ENCODE results near the gene GSE1. TPM values are rescaled to one million over a fixed set of nuclear protein-coding genes. Genes with fewer than 3 reads are reported as not detected.

Gene GSE1
- total RNA-seq, 1 donor from 2014 or later = 56.4 TPM

DNA sequence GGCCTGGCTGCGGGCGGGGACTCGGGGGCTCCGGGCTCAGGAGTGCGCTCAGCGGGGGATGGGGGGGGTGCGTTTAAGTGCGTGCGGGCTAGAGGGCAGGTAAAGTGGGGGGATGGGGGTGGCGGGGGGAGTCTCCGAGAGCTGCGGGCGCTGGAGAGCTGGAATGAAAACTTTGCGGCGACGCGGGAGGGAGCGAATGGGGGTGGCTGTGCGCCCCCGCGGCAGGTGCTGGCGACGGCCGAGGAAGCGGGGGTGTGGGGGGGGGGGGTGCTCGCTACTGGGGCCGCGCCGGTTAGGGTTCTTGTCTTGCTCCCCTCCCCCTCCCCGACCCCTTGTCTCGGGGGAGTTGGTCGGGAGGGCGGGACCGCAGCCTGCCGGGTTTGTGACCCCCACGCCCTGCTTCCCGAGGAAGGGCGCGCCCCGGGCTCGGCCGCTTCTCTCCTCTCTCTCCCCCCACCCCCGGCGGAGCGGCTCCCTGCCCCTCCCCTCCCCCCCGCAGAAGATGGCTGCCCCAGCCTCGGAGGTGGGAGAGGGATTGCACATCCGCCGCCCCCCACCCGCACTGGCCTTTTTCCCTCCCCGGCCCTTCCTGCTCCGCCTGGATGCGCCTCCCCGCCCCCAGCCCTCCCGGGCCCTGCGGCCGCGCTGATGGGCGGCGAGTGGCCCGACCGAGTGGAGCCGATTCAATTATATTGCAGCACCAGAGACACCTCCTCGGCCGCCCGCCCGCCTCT is 649 bp downstream of the GSE1 start:
- DNase-seq (ENCODE audit: low spot score) = no peak
- intact Hi-C loops (cut with DNase I) = loop anchor here (2.0 to 5.0 kb wide), 3 partner anchors 15 to 291 kb away; no protein-coding TSS in a partner anchor

DNA sequence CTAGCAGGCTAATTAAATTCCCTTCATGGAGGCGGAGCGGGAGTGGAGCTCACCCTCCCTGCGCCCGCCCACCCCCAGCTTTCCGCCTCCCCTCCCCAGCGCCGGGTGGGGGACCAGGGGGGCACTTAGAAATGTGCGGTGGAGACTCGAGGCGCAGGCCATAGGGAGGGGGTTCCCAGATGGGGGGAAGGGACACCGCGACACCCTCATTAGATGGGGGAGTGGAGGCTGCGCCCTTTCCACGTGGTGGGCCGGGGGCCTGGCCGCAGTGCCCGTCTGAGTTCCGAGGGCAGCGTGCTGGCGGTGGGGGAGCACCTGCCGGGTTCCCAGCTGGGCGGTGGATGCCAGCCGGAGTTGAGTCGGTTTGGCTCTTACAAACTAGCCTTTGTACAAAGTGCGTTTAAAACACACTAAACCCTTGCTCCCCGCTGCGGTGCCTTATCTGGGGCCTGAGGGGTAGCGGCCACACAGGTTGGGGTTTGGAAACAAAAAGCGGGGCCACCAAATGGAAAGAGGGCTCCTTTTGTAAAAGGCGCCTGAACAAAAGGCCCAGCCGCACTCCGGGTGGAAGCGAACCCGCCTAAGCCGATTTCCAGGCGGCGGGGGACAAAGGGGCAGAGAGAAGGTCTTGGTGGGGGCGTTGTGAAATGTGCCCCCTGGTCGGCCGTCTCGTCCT is 1.4 kb downstream of the GSE1 start:
- intact Hi-C loops (cut with DNase I) = loop anchor here (5.0 kb wide), 2 partner anchors 152 to 292 kb away; no protein-coding TSS in a partner anchor

DNA sequence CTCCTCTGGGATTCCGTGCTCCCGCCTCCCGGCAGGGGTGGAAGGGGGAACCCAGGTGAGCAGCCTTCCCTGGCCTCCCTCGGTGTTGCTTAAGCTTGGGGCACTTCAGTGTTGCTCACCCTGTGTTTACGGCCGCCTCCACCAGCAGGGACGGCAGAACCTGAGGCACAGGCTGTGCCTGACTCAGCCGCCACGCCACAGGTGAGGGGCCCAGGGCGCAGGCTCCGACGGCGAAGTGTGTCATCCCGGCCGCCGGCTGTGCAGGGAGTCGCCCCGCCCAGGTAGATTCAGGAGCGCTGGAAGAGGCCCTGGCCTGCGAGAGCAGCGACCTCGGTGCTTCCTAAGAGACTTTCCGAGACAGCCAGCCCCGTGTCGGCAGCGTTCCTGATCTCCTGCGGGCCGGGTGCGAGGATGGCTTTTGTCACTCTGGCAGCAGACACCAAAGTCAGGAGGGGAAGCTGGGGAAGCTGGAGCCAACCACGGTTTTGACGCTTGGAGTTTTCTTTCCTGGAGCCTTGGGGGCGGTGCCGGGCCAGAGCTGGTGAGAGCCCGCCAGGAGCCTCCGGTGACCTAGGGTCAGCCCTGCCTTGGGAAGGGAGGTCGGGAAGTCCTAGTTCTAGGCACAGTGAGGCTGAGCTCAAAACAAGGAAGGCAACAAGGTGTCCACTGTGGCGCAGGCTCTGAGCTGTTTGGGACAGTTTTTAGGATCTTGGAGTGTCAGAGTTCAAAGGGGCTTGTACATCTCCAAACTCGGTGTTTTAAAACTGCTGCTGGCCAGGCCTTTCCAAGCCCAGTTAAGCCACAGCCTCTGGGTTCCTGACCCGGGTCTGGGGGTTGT is 2.1 kb downstream of the GSE1 start:
- intact Hi-C loops (cut with DNase I) = no loop called here
- DNase-seq (ENCODE audit: low spot score) = no peak

More for the DNA sequence above, 1.4 kb downstream of the GSE1 start:
- DNase-seq (ENCODE audit: low spot score) = no peak

DNA sequence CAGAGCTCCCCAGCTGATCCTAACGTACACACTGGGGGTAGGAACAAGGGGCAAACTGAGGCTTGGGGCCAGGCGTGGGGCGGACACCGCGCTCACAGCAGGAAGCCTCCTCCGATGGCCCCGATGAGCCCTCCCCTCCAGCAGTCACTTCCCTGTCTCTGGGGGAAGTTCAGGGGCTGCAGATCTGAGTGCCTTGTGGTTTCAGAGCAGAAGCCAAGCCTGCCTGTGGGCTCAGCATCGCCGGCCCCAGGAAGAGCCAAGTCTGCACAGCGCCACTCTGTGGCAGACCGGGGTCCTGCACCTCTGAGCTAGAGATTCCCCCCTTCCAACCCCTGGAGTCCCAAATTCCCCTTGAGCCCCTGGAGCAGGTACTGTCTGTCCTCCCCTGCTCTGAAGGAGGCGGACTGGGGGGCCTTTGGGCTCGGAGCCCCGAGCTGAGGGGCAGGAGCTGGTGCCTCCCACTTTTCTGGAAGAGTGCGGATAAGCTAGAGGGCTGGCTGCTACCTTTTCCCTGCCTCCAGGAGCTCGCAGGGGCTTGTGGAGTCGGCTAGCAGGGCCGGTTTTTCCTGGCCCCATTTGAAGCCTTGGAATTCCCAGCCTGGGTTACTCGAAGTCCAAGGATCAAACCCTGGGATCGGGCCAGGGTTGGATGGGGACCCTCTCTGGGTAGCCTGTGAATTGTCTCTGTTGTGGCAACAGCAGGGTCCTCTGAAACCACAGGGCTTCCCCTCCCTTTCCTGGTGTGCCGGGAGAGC is 2.9 kb downstream of the GSE1 start:
- intact Hi-C loops (cut with DNase I) = no loop called here
- DNase-seq (ENCODE audit: low spot score) = peak; percentile 90

DNA sequence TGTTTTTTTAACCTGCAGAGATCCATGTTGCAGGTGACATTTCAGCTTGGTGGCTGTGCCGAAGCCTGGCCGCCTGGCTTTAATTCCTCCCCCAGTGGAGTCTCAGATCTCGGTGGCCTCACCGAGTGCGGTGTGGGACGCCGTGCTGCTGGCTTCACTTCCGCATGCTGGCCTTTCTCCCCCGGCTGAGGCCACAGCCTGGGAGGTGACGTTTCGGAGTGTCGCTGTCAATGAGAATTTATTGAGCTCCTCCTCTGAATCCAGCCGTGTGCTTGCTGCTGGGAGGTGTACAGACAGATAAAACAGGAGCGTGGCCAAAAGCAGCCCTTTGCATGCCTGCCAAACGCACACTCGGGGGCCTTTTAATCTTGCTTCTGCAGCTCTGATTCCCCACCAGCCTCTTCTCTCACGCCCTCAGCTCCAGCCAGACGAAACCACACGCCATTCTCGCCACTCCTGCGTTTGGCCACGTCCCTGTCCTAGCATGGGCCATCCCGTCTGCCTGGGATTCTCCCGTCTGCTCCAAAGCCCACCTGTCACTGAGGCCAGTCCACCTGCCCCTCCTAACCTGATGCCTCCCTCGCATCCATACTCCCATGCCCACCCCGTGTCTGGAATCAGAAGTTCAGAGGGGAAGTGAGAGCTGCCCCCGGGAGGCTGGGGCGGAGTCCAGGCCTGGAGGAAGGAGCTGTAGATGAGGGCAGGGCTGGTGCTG is 3.6 kb downstream of the GSE1 start:
- DNase-seq (ENCODE audit: low spot score) = no peak
- intact Hi-C loops (cut with DNase I) = no loop called here

DNA sequence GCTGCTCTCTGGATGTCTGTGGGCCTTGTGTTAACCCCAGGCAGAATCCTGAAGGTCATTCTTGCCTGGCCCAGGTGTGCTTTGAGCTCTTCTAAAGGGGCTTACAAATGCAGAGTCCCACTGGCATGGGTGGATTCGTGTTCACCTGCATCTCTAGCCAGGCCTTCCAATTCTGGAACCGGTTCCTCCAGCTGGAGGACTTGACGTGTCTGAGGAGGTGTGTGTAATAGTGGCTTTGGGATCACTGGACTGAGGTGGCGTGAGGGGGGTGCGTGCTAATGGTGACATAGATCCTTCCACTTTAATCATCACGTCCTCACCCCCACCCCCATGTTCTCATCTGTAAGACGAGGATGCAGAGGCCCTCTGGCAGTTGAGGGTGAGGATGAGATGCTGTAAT is 4.8 kb downstream of the GSE1 start:
- intact Hi-C loops (cut with DNase I) = no loop called here
- no peak for DNase-seq (ENCODE audit: low spot score)

DNA sequence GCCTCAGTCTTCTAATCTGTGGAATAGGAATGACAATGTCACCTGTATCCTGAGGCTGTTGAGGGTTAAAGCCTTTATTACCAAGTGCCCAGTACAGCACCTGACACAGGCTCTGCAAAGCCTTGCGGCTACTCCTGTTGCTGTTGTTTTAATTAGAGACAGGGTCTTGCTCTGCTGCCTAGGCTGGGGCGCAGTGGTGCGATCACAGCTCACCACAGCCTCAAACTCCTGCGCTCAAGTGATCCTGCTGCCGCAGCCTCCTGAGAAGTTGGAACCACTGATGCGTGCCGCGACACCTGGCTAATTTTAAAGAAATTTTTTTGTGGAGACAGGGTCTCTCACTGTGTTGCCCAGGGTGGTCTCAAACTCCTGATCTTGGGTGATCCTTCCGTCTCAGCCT is 5.4 kb downstream of the GSE1 start:
- DNase-seq (ENCODE audit: low spot score) = no peak
- intact Hi-C loops (cut with DNase I) = no loop called here

DNA sequence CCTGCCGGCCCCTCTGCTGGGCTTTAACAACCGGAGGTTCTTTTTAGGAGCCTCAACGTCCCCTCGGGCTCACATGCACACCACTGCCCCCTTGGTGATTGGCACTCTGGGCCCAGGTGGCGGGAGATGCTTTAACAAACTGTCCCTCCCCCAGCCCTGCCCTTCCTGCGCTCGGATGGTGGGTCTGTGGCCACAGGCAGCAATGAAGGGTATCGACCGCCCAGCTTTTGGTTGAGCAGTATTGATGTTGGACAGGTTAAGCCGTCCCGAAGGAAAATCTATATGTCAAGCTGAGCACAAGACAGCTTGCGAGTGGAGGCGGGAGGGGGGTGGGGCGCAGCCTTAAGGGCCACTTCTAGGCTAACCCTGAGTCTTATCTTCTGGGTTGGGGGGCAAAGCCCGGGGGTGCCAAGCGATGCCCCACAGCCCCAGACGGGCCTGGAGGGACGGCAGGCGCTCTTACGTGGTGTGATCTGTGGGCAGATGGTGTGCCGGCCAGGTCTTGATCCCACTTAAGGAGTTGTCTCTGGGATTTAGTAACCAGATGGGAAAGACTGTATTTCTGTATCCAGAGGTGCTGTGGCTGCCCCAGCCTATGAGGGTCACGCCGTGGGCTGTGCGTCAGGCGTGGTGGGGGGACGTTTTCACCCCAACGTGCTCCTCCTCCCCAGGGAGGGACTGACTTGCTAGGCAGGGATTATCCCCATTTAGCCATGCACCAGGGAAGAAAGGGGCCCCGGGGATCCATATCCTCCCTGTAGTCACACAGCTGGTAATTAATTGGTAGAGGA is 6.2 kb downstream of the GSE1 start:
- intact Hi-C loops (cut with DNase I) = no loop called here
- no peak for DNase-seq (ENCODE audit: low spot score)

DNA sequence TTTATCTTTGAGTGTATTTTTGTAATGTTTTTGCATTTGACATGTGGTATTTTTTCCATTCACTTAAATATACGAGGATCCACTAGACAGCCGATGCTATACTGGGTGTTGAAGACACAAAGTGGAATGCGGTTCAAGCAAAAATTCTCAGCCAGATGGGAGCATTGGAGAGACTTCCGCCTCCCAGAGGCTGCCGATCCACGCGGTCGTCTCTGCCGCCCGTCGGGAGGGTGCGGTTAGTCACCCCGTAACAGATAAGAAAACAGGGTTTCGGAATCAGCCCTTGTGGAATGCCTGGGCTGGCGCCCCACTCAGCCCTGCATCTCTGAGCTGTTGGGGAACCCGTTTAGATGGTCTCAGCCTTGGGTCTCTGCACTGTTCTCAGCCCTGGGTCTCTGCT is 7.3 kb downstream of the GSE1 start:
- intact Hi-C loops (cut with DNase I) = no loop called here
- DNase-seq (ENCODE audit: low spot score) = no peak

DNA sequence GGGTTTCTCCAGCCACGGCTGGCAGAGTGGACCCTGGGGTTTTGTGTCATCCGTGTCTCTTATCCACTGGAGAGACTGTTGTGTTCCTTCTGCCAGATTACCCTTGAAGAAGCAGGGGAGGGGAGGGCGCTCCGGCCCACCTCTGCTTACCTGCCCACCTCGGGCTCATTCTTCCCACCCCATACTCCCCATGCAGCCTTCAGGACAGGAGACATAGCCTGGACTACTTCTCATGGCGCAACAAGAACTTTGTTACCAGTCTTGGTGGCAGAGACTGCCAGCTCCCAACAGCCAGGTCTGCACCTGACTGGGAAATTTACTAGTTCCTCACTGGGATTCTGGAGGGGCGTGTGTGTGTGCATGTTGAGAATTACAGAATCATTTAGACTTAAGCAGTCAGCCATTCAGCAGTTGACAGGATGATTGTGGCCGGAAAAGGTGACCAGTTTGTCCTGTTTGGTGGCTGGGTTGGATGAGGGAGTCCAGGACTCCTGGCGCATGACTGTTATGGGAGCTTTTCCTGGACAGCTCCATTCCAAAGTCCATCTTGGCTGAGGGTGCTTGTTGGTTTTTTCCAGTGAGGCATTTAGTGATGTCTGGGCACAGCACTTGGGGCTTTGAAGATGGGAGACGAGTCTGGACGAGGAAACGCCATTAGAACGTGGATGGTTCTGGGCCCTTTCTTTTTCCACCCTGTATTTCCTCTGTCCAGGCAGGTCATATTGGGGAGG is 8.7 kb downstream of the GSE1 start:
- DNase-seq (ENCODE audit: low spot score) = no peak
- intact Hi-C loops (cut with DNase I) = no loop called here

DNA sequence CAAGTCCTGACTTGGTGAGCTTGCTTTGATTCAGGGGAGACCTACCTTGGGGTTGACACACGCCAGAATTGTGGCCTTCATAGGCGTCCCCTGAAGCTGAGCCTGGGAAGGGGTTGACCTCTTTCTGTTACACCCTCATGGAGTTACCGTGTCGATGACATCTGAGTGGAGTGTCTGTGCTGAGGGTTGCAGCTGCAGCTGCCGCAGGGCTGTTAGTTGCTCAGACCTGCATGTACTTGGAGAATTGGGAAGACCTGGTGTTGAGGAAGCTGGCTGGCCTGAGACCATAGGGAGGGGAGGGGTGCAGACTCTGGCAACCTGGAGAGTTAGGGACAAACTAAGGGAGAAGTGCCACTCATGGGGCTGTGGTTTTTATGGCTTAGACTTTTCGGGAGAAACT is 9.6 kb downstream of the GSE1 start:
- DNase-seq (ENCODE audit: low spot score) = no peak
- intact Hi-C loops (cut with DNase I) = no loop called here

DNA sequence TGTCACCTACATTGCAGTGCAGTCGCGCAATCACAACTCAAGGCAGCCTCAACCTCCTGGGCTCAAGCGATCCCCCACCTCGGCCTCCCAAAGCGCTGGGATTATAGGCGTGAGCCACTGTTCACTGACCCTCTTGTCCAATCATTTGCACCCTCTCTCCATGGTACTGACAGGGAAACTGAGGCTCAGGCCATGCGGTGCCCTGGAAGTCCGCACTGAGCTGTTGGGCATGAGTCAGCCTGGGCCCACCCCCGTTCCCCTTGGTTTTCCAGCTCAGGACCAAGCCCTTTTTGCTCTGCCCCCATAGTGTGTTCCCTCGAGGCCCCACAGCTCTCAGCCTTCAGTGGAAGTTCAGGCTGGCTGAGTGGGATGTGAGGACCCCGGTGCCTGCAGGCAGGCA is 10.1 kb downstream of the GSE1 start:
- intact Hi-C loops (cut with DNase I) = no loop called here
- DNase-seq (ENCODE audit: low spot score) = no peak

DNA sequence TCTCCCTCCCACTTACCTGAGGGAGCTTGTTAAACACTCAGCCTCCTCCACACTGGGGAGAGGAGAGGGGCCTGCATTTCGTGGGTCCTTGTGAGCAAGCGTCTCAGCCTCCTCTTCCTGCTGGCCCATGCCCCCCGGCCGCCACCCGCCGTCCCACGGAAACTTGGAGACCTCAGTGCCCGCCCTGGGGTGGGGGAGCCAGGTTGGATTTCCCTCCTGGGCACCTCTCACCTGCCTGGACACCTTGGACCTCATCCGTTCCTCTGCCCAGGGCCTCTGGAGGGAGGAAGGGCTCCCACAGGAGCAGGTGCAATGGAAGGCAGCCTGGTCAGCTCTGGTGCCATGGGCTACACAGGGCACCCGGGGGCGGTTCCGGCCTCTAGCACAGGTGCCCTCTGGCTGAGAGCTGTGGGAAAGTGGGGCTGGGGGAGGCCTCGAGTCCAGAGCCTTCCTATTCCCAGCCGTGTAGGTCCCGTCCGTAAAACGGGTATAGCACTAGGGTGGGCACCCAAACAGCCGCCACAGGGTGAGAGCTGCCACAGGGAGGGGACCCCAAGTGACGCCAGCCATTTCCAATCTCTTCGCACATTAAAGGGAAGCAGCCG is 11.0 kb downstream of the GSE1 start:
- no peak for DNase-seq (ENCODE audit: low spot score)
- intact Hi-C loops (cut with DNase I) = no loop called here

DNA sequence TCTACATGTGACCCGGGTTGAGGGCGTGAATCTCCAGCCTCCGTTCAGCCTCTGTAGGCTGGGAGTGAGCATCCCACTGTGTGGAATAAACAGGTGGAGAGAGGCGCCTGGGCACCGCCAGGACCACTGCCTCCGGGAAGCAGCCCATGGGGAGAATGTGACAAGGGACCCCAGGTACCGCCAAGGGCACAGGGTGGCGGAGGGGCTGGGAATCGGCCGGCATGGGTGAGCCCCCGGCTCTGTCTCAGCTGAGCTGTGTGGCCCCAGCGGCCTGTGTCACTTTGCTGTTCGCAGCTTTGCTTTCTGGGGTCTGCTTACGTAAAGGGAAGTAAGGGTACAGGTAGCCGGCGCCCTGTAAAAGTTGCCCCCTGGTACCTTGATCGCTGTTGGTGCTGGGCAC is 11.5 kb downstream of the GSE1 start:
- DNase-seq (ENCODE audit: low spot score) = no peak
- intact Hi-C loops (cut with DNase I) = no loop called here

DNA sequence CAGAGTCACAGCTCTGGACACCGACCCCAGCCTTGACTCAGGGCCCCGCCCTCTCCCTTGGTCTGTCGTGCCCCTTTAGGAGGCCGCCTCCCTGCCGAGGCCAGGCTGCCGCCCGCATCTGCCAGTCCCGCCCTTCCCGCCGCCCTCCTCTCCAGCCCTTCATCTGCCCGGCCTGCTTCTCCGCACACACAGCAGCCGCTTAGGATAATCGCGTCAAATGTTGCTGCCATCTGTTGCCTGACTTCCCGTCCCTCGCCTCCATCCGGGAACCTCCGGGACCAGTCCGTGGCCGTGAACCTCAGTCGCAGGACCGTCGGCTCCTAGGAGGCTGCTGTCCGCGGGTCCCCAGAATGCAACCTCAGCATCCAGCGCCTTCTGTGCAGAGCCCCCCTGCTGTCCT is 11.9 kb downstream of the GSE1 start:
- no peak for DNase-seq (ENCODE audit: low spot score)
- intact Hi-C loops (cut with DNase I) = no loop called here

DNA sequence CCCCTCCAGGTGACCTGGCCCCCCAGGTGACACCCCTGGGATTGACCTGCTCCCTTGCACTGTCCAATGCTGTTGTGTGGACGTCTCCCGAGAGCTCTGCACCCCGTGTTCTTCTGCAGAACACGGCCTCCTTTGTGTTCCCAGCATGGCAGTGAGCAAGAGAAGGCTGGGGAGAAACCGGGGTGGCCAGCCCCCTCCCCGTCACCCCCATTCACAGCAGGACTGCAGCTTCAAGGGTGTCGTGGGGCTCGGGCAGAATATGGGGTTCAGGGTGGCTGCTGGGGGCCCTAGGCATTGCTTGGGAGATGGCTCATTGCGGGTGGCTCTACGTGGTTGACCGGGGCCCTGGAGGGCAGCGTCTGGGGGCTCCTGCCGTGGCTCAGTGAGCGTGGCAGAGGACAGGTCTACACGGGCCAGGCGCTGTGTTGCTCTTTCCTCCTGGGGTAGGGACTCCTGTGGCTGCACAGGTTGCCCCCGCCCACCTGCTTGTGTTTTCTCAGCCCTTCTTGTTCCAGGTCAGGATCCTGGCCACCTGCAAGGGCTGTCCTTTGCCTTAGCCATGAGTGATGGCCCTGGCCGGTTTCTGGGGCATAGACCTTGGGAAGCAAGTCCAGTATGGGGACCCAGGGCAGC is 12.5 kb downstream of the GSE1 start:
- intact Hi-C loops (cut with DNase I) = no loop called here

More for the DNA sequence above, 12.5 kb downstream of the GSE1 start:
- DNase-seq (ENCODE audit: low spot score) = no peak

All from cardiac septum (tissue), 1 donor.